ACC112 (cell line): ENCODE measurements around the gene WT1.

Experiments used
- H2AFZ ChIP-seq: fragments of 200-600 bp; sonication (generic); one replicate; pipeline ENCODE4 v1.6.0; 2017; ENCODE audit warnings: antibody characterized with exemption, low read length; ENCODE audit not compliant: unreplicated experiment
- H3K27ac ChIP-seq: fragments of 200-600 bp; sonication (generic); 2 replicates; pipeline ENCODE4 v1.5.1; 2014; ENCODE audit warnings: low read depth, mild to moderate bottlenecking, antibody characterized with exemption, low read length, moderate library complexity
- H3K27me3 ChIP-seq: fragments of 200-600 bp; sonication (generic); 2 replicates; pipeline ENCODE4 v1.6.1; 2014; ENCODE audit warnings: mild to moderate bottlenecking, antibody characterized with exemption, low read length, moderate library complexity, mixed read lengths; ENCODE audit not compliant: insufficient read depth
- H3K36me3 ChIP-seq: fragments of 200-600 bp; sonication (generic); 2 replicates; pipeline ENCODE4 v1.6.1; 2016; ENCODE audit warnings: mild to moderate bottlenecking, antibody characterized with exemption, low read length, moderate library complexity, mixed read lengths; ENCODE audit not compliant: insufficient read depth
- H3K4me1 ChIP-seq: fragments of 200-600 bp; sonication (generic); one replicate; pipeline ENCODE4 v1.6.1; 2016; ENCODE audit warnings: low read length, mixed read lengths; ENCODE audit not compliant: insufficient read depth, unreplicated experiment, control insufficient read depth
- H3K4me3 ChIP-seq: fragments of 200-600 bp; sonication (generic); 2 replicates; pipeline ENCODE4 v1.5.1; 2014; ENCODE audit warnings: mild to moderate bottlenecking, low read depth, low read length
- H3K79me2 ChIP-seq: fragments of 200-600 bp; sonication (generic); one replicate; pipeline ENCODE4 v1.6.0; 2016; ENCODE audit warnings: low read length; ENCODE audit not compliant: control insufficient read depth, unreplicated experiment, insufficient read depth

Gene WT1

GRCh38 chr11:32353884-32354283, 81.5 kb downstream of the WT1 start:
- Histone ChIP-seq H3K27me3 (peaks cover 85% of the 10 kb centered on the region), H3K4me1 (no peaks in the 10 kb centered on the region), H3K4me3 (no peak overlapping the region), H3K36me3 (no peaks in the 10 kb centered on the region), H3K79me2 (no peaks in the 10 kb centered on the region), H2AFZ (no peak overlapping the region), H3K27ac (no peak overlapping the region)

- H3K36me3 ChIP-seq, result no peaks in the 10 kb centered on the region
- no peak overlapping the region for H2AFZ ChIP-seq
- H3K27ac ChIP-seq, result no peak overlapping the region
- peaks cover 79% of the 10 kb centered on the region for H3K27me3 ChIP-seq
- no peaks in the 10 kb centered on the region for H3K79me2 ChIP-seq
- H3K4me3 ChIP-seq, result no peak overlapping the region
- H3K4me1 ChIP-seq, result no peaks in the 10 kb centered on the region
These were observed 86.8 kb downstream of the WT1 start for GRCh38 chr11:32348502-32348901.

GRCh38 chr11:32344946-32345345, 90.4 kb downstream of the WT1 start:
- Histone ChIP-seq H3K79me2 (no peaks in the 10 kb centered on the region), H3K27ac (no peak overlapping the region), H2AFZ (no peak overlapping the region), H3K27me3 (peaks cover 67% of the 10 kb centered on the region), H3K4me3 (no peak overlapping the region), H3K36me3 (no peaks in the 10 kb centered on the region), H3K4me1 (no peaks in the 10 kb centered on the region)

GRCh38 chr11:32343325-32344008, 91.9 kb downstream of the WT1 start:
- H3K27ac ChIP-seq, result no peak overlapping the region
- H3K27me3 ChIP-seq, result peaks cover 61% of the 10 kb centered on the region
- H3K4me3 ChIP-seq, result no peak overlapping the region
- H2AFZ ChIP-seq, result no peak overlapping the region
- H3K79me2 ChIP-seq, result no peaks in the 10 kb centered on the region
- no peaks in the 10 kb centered on the region for H3K4me1 ChIP-seq
- no peaks in the 10 kb centered on the region for H3K36me3 ChIP-seq

GRCh38 chr11:32341620-32342613, 93.4 kb downstream of the WT1 start:
- H3K27me3 ChIP-seq, result peaks cover 56% of the 10 kb centered on the region
- no peak overlapping the region for H3K4me3 ChIP-seq
- no peaks in the 10 kb centered on the region for H3K4me1 ChIP-seq
- no peaks in the 10 kb centered on the region for H3K79me2 ChIP-seq
- no peaks in the 10 kb centered on the region for H3K36me3 ChIP-seq
- no peak overlapping the region for H3K27ac ChIP-seq
- no peak overlapping the region for H2AFZ ChIP-seq

- no peak overlapping the region for H3K27ac ChIP-seq
- no peaks in the 10 kb centered on the region for H3K4me1 ChIP-seq
- no peak overlapping the region for H2AFZ ChIP-seq
These were observed 95.2 kb downstream of the WT1 start for GRCh38 chr11:32340181-32340580.

More at GRCh38 chr11:32340181-32340580, 95.2 kb downstream of the WT1 start:
- Histone ChIP-seq H3K27me3 (peaks cover 45% of the 10 kb centered on the region), H3K4me3 (no peak overlapping the region), H3K36me3 (no peaks in the 10 kb centered on the region), H3K79me2 (no peaks in the 10 kb centered on the region)
